Mesenchymal stem cell (in vitro differentiated cells and primary cell): Measurements from ENCODE around the gene TANC1.
A peak's percentile ranks its signal among the peaks of the same experiment; 100 is the strongest.

Source experiments
- DNase-seq: peaks from one replicate; pipeline ENCODE4 v3.0.0-alpha.2; 2013
- H2AFZ ChIP-seq: one replicate; pipeline ENCODE4 v1.6.1; 2013; ENCODE audit warnings: low read depth, mild to moderate bottlenecking, control low read depth, inconsistent platforms, low read length, moderate library complexity
- H2AK5ac ChIP-seq: 2 replicates; pipeline ENCODE4 v1.6.1; 2013; ENCODE audit warnings: low read length, moderate library complexity, mild to moderate bottlenecking, inconsistent platforms; ENCODE audit not compliant: severe bottlenecking
- H2BK120ac ChIP-seq: one replicate; pipeline ENCODE4 v1.6.1; 2013; ENCODE audit warnings: low read depth, mild to moderate bottlenecking, inconsistent platforms, low read length, moderate library complexity
- H2BK12ac ChIP-seq, 2 experiments: one replicate each; pipeline ENCODE4 v1.6.1; 2013; ENCODE audit warnings: inconsistent platforms in 2 of 2, low read length in 2 of 2, mild to moderate bottlenecking in 2 of 2, moderate library complexity in 2 of 2, control low read depth in 1 of 2
- H2BK15ac ChIP-seq: one replicate; pipeline ENCODE4 v1.6.1; 2013; ENCODE audit warnings: mild to moderate bottlenecking, low read depth, inconsistent platforms; ENCODE audit not compliant: poor library complexity, severe bottlenecking
- H2BK5ac ChIP-seq: 2 replicates; pipeline ENCODE4 v1.6.1; 2013; ENCODE audit warnings: low read depth, mild to moderate bottlenecking, low read length, control low read depth, inconsistent platforms; ENCODE audit not compliant: poor library complexity, severe bottlenecking
- H3K14ac ChIP-seq, 2 experiments: one replicate each; pipeline ENCODE4 v1.6.1; 2013; ENCODE audit warnings: inconsistent platforms in 2 of 2, low read length in 2 of 2, control low read depth in 1 of 2, mild to moderate bottlenecking in 1 of 2, moderate library complexity in 1 of 2
- H3K18ac ChIP-seq, 2 experiments: one replicate each; pipeline ENCODE4 v1.6.1; 2013; ENCODE audit warnings: inconsistent platforms in 2 of 2, low read length in 2 of 2, control low read depth in 1 of 2, low read depth in 1 of 2, mild to moderate bottlenecking in 1 of 2
- H3K23ac ChIP-seq, 2 experiments: one replicate each; pipeline ENCODE4 v1.6.1; 2013; ENCODE audit warnings: inconsistent platforms in 2 of 2, low read length in 2 of 2, mild to moderate bottlenecking in 2 of 2, moderate library complexity in 2 of 2, control low read depth in 1 of 2
- H3K27ac ChIP-seq: 2 replicates; pipeline ENCODE4 v1.5.1; 2013; ENCODE audit warnings: mild to moderate bottlenecking, moderate library complexity, low read length, control low read depth, inconsistent platforms; ENCODE audit not compliant: poor library complexity, severe bottlenecking
- H3K27me3 ChIP-seq, 2 experiments: 2 replicates each; pipeline versions ENCODE4 v1.6.1 to v1.7.0; 2013; ENCODE audit warnings: low read length in 2 of 2, mild to moderate bottlenecking in 2 of 2, moderate library complexity in 2 of 2, control low read depth in 1 of 2, inconsistent platforms in 1 of 2; ENCODE audit not compliant: control insufficient read depth in 1 of 2, insufficient read depth in 1 of 2
- H3K36me3 ChIP-seq, 2 experiments: 2 replicates each; pipeline versions ENCODE4 v1.6.1 to v1.7.0; 2013; ENCODE audit warnings: low read length in 2 of 2, control low read depth in 1 of 2, inconsistent platforms in 1 of 2, low read depth in 1 of 2, mild to moderate bottlenecking in 1 of 2; ENCODE audit not compliant: insufficient read depth in 2 of 2, control insufficient read depth in 1 of 2
- H3K4ac ChIP-seq, 2 experiments: one replicate each; pipeline ENCODE4 v1.6.1; 2013; ENCODE audit warnings: inconsistent platforms in 2 of 2, low read length in 2 of 2, mild to moderate bottlenecking in 2 of 2, moderate library complexity in 2 of 2, control low read depth in 1 of 2, low read depth in 1 of 2
- H3K4me1 ChIP-seq: 2 replicates; pipeline ENCODE4 v1.6.1; 2013; ENCODE audit warnings: low read depth, low read length, control low read depth; ENCODE audit not compliant: control insufficient read depth, insufficient read depth
- H3K4me2 ChIP-seq: 2 replicates; pipeline ENCODE4 v1.6.1; 2013; ENCODE audit warnings: low read length, mild to moderate bottlenecking, inconsistent platforms; ENCODE audit not compliant: poor library complexity, severe bottlenecking
- H3K4me3 ChIP-seq, 2 experiments: 2 replicates each; pipeline versions ENCODE4 v1.5.1 to v1.7.0; 2013; ENCODE audit warnings: low read length in 2 of 2, mild to moderate bottlenecking in 2 of 2, control low read depth in 1 of 2, low read depth in 1 of 2; ENCODE audit not compliant: insufficient read depth in 1 of 2
- H3K79me1 ChIP-seq: replicated peaks from 2 replicates; pipeline ENCODE4 v1.6.1; 2013; ENCODE audit warnings: mild to moderate bottlenecking, control low read depth, low read length, inconsistent platforms; ENCODE audit not compliant: poor library complexity, severe bottlenecking
- H3K9ac ChIP-seq: 2 replicates; pipeline ENCODE4 v1.7.0; 2013; ENCODE audit warnings: mild to moderate bottlenecking, low read length, moderate library complexity
- H3K9me3 ChIP-seq: 2 replicates; pipeline ENCODE4 v1.7.0; 2013; ENCODE audit warnings: mild to moderate bottlenecking, low read length; ENCODE audit not compliant: control insufficient read depth
- H4K8ac ChIP-seq: one replicate; pipeline ENCODE4 v1.6.1; 2013; ENCODE audit warnings: inconsistent platforms, mild to moderate bottlenecking, low read length, moderate library complexity
- H4K91ac ChIP-seq: one replicate; pipeline ENCODE4 v1.6.1; 2013; ENCODE audit warnings: mild to moderate bottlenecking, low read length, inconsistent platforms
- WGBS: methylation state at CpG from one replicate; pipeline ENCODE4 v1.1.7; 2013; ENCODE audit warnings: mixed read lengths; 5-methylcytosine and 5-hydroxymethylcytosine counted together

Gene TANC1

DNA sequence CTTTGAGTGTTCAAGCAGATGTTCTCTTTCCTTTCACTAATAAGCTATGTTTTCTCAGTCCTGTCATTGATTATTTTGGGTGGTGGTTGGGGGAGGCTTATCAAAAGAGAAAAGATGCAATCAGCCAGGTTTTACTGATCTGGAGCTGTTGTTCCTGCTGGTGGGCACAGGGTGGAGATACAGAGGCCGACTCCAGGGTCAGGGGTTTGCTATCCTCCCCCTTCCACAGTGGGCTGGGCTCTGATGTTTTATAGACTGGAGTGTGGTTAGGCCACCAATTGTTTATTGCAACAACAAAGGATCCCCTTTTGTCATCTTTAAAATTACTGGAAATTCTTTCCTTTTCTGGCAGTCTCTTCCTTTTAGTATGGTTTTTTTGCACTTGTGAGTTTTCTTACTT lies 120.5 kb downstream of the TANC1 start:
- Histone ChIP-seq H2AFZ (no peak overlapping the region), H3K9me3 (no peaks in the 10 kb centered on the region), H3K23ac (no peak overlapping the region), H4K8ac (no peak overlapping the region), H3K27me3 (no peaks in the 10 kb centered on the region), H2BK5ac (no peak overlapping the region), H3K27ac (no peak overlapping the region), H3K4me3 (no peak overlapping the region), H4K91ac (no peak overlapping the region), H3K79me1 (peaks cover 21% of the 10 kb centered on the region), H3K4ac (peak overlapping the region in 1 of 2 experiments; percentile 1), H2AK5ac (peak overlapping the region; percentile 66), H2BK15ac (no peak overlapping the region), H3K9ac (no peak overlapping the region), H3K14ac (no peak overlapping the region), H3K4me1 (peaks cover 20% of the 10 kb centered on the region), H3K36me3 (no peaks in the 10 kb centered on the region), H2BK12ac (no peak overlapping the region), H2BK120ac (no peak overlapping the region), H3K4me2 (no peak overlapping the region), H3K18ac (no peak overlapping the region)
- DNase-seq = no peak
- WGBS = 71% methylated on average over 1 of the region's 1 CpG

DNA sequence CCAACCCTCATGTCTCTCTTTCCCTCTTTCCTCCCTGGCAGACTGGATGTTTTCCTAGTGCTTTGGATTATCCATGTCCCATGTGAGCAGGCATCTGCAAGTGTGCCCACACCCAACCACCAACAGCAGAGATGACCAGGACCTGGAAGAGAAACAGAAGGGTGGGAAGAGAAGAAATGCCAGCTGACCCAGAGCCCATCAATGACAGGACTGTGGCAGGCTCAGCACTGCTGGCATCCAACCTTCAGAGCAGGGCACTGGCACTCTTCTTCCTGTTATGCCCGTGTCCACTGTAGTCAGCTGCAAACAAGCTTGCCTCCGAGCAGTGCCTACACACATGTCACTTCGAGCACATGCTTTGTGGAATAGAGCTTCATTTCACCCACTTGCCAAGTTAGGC lies 121.1 kb downstream of the TANC1 start:
- Histone ChIP-seq H3K4me1 (peaks cover 25% of the 10 kb centered on the region), H3K27me3 (no peaks in the 10 kb centered on the region), H4K91ac (peak overlapping the region; percentile 6), H3K4me2 (no peak overlapping the region), H3K9me3 (no peaks in the 10 kb centered on the region), H3K9ac (no peak overlapping the region), H3K23ac (no peak overlapping the region), H3K14ac (peak overlapping the region in 1 of 2 experiments; percentile 96), H2BK120ac (no peak overlapping the region), H3K4ac (peak overlapping the region; percentile 58 to 81), H2BK15ac (no peak overlapping the region), H3K79me1 (peaks cover 22% of the 10 kb centered on the region), H3K4me3 (no peak overlapping the region), H2BK5ac (no peak overlapping the region), H2AK5ac (peak overlapping the region; percentile 54), H2BK12ac (peak overlapping the region; percentile 45 to 46), H4K8ac (peak overlapping the region; percentile 35), H3K18ac (peak overlapping the region; percentile 33 to 94), H3K27ac (peak overlapping the region; percentile 43), H3K36me3 (no peaks in the 10 kb centered on the region), H2AFZ (no peak overlapping the region)
- DNase-seq = no peak
- 79% methylated on average over 3 of the region's 3 CpGs for WGBS

DNA sequence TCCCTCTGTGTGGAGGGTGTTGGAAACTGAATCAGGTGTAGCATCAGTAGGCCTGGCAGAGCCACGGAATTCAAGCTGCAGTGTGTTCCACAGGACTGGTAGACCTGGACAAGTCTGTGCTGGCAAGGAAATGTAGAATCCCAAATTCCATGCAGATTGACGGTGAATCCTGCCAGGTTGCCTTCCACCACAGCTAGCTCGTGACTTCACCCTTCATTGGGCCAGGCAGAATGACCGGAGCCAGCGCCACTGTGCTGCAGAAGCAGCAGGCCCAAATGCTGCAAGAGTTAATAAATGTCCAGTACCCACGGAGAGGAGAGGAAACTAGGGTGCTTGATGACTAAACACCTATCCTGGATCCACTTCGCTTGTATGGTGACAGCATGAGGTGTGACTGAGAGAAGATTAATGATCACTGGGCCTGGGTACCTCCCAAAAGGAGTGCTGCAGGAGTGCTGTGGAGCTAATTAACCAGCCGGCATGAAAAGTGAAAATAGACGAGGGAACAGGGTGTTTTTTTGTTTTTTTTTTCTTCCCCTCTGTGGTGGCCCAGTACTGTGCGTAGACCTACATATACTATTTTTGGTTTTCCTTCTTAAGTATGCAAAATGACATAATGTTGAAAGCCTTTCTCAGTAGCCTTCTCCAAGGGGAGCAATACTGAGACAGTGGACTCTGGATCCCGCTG lies 122.2 kb downstream of the TANC1 start:
- peak overlapping the region; percentile 80 to 91 for H3K18ac ChIP-seq
- no peak overlapping the region for H2BK15ac ChIP-seq
- H3K23ac ChIP-seq = peak overlapping the region in 1 of 2 experiments; percentile 57
- peak overlapping the region; percentile 54 for H3K4me2 ChIP-seq
- H2BK120ac ChIP-seq = peak overlapping the region; percentile 45
- H3K4me3 ChIP-seq = peak overlapping the region in 1 of 2 experiments; percentile 29
- H3K4me1 ChIP-seq = peaks cover 25% of the 10 kb centered on the region
- peak overlapping the region; percentile 78 for H4K91ac ChIP-seq
- WGBS = 44% methylated on average over 10 of the region's 11 CpGs
- peak overlapping the region; percentile 78 for H4K8ac ChIP-seq
- no peaks in the 10 kb centered on the region for H3K27me3 ChIP-seq
- peaks cover 21% of the 10 kb centered on the region for H3K79me1 ChIP-seq
- H3K4ac ChIP-seq = peak overlapping the region; percentile 10 to 94
- H3K14ac ChIP-seq = peak overlapping the region in 1 of 2 experiments; percentile 76
- peak overlapping the region; percentile 74 for H2BK5ac ChIP-seq
- DNase-seq = peak; percentile 72
- H2AK5ac ChIP-seq = peak overlapping the region; percentile 97
- peak overlapping the region; percentile 99 for H3K27ac ChIP-seq
- H3K9me3 ChIP-seq = no peaks in the 10 kb centered on the region
- peak overlapping the region; percentile 16 to 97 for H2BK12ac ChIP-seq
- no peaks in the 10 kb centered on the region for H3K36me3 ChIP-seq
- peak overlapping the region; percentile 61 for H3K9ac ChIP-seq
- H2AFZ ChIP-seq = no peak overlapping the region

DNA sequence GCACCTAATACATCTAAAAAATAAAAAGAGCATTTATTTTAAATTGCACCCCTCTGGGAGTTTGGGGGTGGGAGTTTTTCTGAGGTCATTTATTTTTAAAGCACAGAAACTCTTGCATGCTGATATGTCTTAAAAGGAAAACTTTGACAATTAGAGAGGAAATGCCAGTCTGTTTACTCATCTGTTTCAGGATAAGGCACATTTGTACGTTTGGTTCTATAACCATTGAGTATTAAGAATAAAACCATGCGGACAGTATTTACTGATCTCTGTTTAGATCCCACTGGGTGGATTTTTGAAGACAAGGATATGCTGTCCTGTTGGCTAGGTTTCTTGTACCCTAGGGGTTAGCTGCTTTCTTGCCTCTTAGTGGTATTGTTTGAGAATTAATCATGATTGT lies 122.9 kb downstream of the TANC1 start:
- no peak overlapping the region for H3K18ac ChIP-seq

More for the DNA sequence above, 122.9 kb downstream of the TANC1 start:
- H2BK15ac ChIP-seq = no peak overlapping the region
- peak overlapping the region; percentile 99 for H3K27ac ChIP-seq
- H3K9ac ChIP-seq = peak overlapping the region; percentile 61
- H3K79me1 ChIP-seq = peaks cover 19% of the 10 kb centered on the region
- H3K27me3 ChIP-seq = no peaks in the 10 kb centered on the region
- no peak overlapping the region for H2BK120ac ChIP-seq
- no peak overlapping the region for H3K23ac ChIP-seq
- peak overlapping the region in 1 of 2 experiments; percentile 19 for H3K4me3 ChIP-seq
- no peak overlapping the region for H2BK5ac ChIP-seq
- H3K4me1 ChIP-seq = peaks cover 22% of the 10 kb centered on the region
- H3K14ac ChIP-seq = no peak overlapping the region
- no peak overlapping the region for H2AFZ ChIP-seq
- 0% methylated on average over 2 of the region's 2 CpGs for WGBS
- H3K9me3 ChIP-seq = peaks cover 7% of the 10 kb centered on the region
- H3K36me3 ChIP-seq = peaks cover 0 to under 1% of the 10 kb centered on the region in 2 experiments
- no peak overlapping the region for H3K4ac ChIP-seq
- no peak overlapping the region for H3K4me2 ChIP-seq
- no peak overlapping the region for H2BK12ac ChIP-seq
- H4K8ac ChIP-seq = no peak overlapping the region
- H4K91ac ChIP-seq = no peak overlapping the region
- peak; percentile 84 for DNase-seq
- no peak overlapping the region for H2AK5ac ChIP-seq
